Umbilical cord (tissue), 2 donors: ENCODE results near the gene TEAD3. TPM values are rescaled to one million over a fixed set of nuclear protein-coding genes. Genes with fewer than 3 reads are reported as not detected.
A peak's percentile ranks its signal among the peaks of the same experiment; 100 is the strongest.

Source experiments
- DNase-seq: peaks from one replicate; pipeline ENCODE4 v3.0.0-alpha.2; 2015; ENCODE audit warnings: low spot score
- total RNA-seq: library from RNA; depleted of rRNA; stranded (reverse); fragments of >200 nt; gene quantifications from one replicate; pipeline ENCODE4 v1.2.3, GENCODE V29; 2014; ENCODE audit warnings: low replicate concordance; ENCODE audit not compliant: insufficient read depth

TEAD3 gene
- total RNA-seq, 1 donor from 2014 or later, result 12.0 TPM

- DNase-seq, result no peak
These were observed 15.9 kb upstream of the TEAD3 start, which contains the start of gene TULP1 for GRCh38 chr6:35512740-35513139. Gene TULP1 (minus strand): TSS chr6:35512896. CDS start chr6:35512858, 38 bp downstream.

GRCh38 chr6:35512006-35512405, 15.1 kb upstream of the TEAD3 start:
- DNase-seq, result no peak

GRCh38 chr6:35511562-35511941, 14.7 kb upstream of the TEAD3 start:
- DNase-seq, result no peak

GRCh38 chr6:35510916-35511561, 14.2 kb upstream of the TEAD3 start:
- DNase-seq, result no peak

- no peak for DNase-seq
These were observed 11.7 kb upstream of the TEAD3 start for GRCh38 chr6:35508542-35508941.

- no peak for DNase-seq
These were observed 11.1 kb upstream of the TEAD3 start for GRCh38 chr6:35508027-35508426.

- DNase-seq, result no peak
These were observed 10.3 kb upstream of the TEAD3 start for GRCh38 chr6:35507221-35507620.

- no peak for DNase-seq
These were observed 9.7 kb upstream of the TEAD3 start for GRCh38 chr6:35506536-35506935.

- DNase-seq, result no peak
These were observed 9.1 kb upstream of the TEAD3 start for GRCh38 chr6:35505999-35506412.

- DNase-seq, result no peak
These were observed 6.7 kb upstream of the TEAD3 start for GRCh38 chr6:35503534-35503933.

GRCh38 chr6:35501784-35502183, 4.9 kb upstream of the TEAD3 start:
- DNase-seq, result no peak

GRCh38 chr6:35500782-35501181, 3.9 kb upstream of the TEAD3 start:
- DNase-seq, result no peak

GRCh38 chr6:35499372-35499771, 2.5 kb upstream of the TEAD3 start:
- DNase-seq, result no peak

GRCh38 chr6:35498422-35499067, 1.7 kb upstream of the TEAD3 start:
- DNase-seq, result no peak

- peak; percentile 85 for DNase-seq
These were observed 917 bp upstream of the TEAD3 start for GRCh38 chr6:35497571-35498421.

GRCh38 chr6:35496036-35496840, 641 bp downstream of the TEAD3 start:
- peak; percentile 64 for DNase-seq

- DNase-seq, result peak; percentile 33
These were observed 1.4 kb downstream of the TEAD3 start for GRCh38 chr6:35495258-35496035.

GRCh38 chr6:35494161-35494563, 2.7 kb downstream of the TEAD3 start:
- DNase-seq, result peak; percentile 49

- no peak for DNase-seq
These were observed 3.4 kb downstream of the TEAD3 start for GRCh38 chr6:35493307-35493983.

GRCh38 chr6:35492974-35493284, 4.0 kb downstream of the TEAD3 start:
- no peak for DNase-seq
